IMR-90 (cell line): Measurements from ENCODE around the gene NEGR1. TPM values are rescaled to one million over a fixed set of nuclear protein-coding genes. Genes with fewer than 3 reads are reported as not detected.

Experiments used
- ATAC-seq: fragments of 200-7000 bp; cut with Tn5 transposase; 2 replicates; pipeline ENCODE4 v1.9.1; 2020; ENCODE audit warnings: low read depth, mild to moderate bottlenecking, moderate library complexity
- BruUV-seq: library from RNA; stranded (reverse); fragments of 400-500 nt; replicated peaks from 2 replicates; lab custom pipeline; 2021; lab: Mats Ljungman, UMichigan
- CTCF ChIA-PET: fragments of 300-600 bp; formaldehyde crosslinking; extraction: SDS; loops from one replicate; lab custom pipeline; 2021; ENCODE audit warnings: antibody characterized with exemption; lab: Yijun Ruan, JAX
- POLR2A ChIA-PET: fragments of 300-600 bp; sonication (Branson Sonifier 250); formaldehyde crosslinking; loops from one replicate; lab custom pipeline; 2022; ENCODE audit warnings: antibody characterized with exemption; ENCODE audit not compliant: unreplicated experiment; lab: Charles Lee
- DNase-seq: peaks from one replicate; pipeline ENCODE4 v3.0.0; 2013
- H2AFZ ChIP-seq: replicated peaks from 2 replicates; pipeline ENCODE3; 2013; ENCODE audit warnings: low read length, mild to moderate bottlenecking; ENCODE audit not compliant: poor library complexity
- H2AK5ac ChIP-seq: 2 replicates; pipeline ENCODE4 v1.6.1; 2013; ENCODE audit warnings: low read depth, low read length, inconsistent platforms
- H2AK9ac ChIP-seq: replicated peaks from 2 replicates; pipeline ENCODE3; 2013; ENCODE audit warnings: mild to moderate bottlenecking, low read depth, low read length, moderate library complexity; ENCODE audit not compliant: poor library complexity
- H2BK120ac ChIP-seq: 2 replicates; pipeline ENCODE4 v1.6.1; 2013; ENCODE audit warnings: low read depth, low read length, inconsistent platforms
- H2BK15ac ChIP-seq: 3 replicates; pipeline ENCODE4 v1.6.1; 2013; ENCODE audit warnings: low read depth, low read length, inconsistent platforms
- H2BK20ac ChIP-seq: 2 replicates; pipeline ENCODE4 v1.6.1; 2013; ENCODE audit warnings: low read depth, mild to moderate bottlenecking, inconsistent platforms, low read length, moderate library complexity
- H2BK5ac ChIP-seq: 2 replicates; pipeline ENCODE4 v1.6.1; 2013; ENCODE audit warnings: mild to moderate bottlenecking, low read depth, low read length, inconsistent platforms; ENCODE audit not compliant: poor library complexity, severe bottlenecking
- H3K14ac ChIP-seq: replicated peaks from 2 replicates; pipeline ENCODE4 v1.6.1; 2013; ENCODE audit warnings: low read depth, low read length, inconsistent platforms
- H3K18ac ChIP-seq: 2 replicates; pipeline ENCODE4 v1.6.1; 2013; ENCODE audit warnings: low read depth, low read length, control low read depth
- H3K23ac ChIP-seq: 2 replicates; pipeline ENCODE4 v1.6.1; 2013; ENCODE audit warnings: low read depth, low read length, inconsistent platforms
- H3K27ac ChIP-seq: 2 replicates; pipeline ENCODE4 v1.5.1; 2013; ENCODE audit warnings: mild to moderate bottlenecking, control low read depth, low read length; ENCODE audit not compliant: insufficient read depth
- H3K27me3 ChIP-seq: 2 replicates; pipeline ENCODE4 v1.6.1; 2013; ENCODE audit warnings: low read length; ENCODE audit not compliant: control insufficient read depth, insufficient read depth
- H3K36me3 ChIP-seq: 2 replicates; pipeline ENCODE4 v1.6.1; 2013; ENCODE audit warnings: low read length, mixed read lengths; ENCODE audit not compliant: control insufficient read depth, insufficient read depth
- H3K4ac ChIP-seq: 2 replicates; pipeline ENCODE4 v1.6.1; 2013; ENCODE audit warnings: low read depth, low read length, inconsistent platforms
- H3K4me1 ChIP-seq: 2 replicates; pipeline ENCODE4 v1.6.1; 2013; ENCODE audit warnings: low read length, mixed read lengths; ENCODE audit not compliant: control insufficient read depth, insufficient read depth
- H3K4me2 ChIP-seq: 2 replicates; pipeline ENCODE4 v1.6.1; 2013; ENCODE audit warnings: low read depth, mild to moderate bottlenecking, control low read depth, low read length, moderate library complexity
- H3K4me3 ChIP-seq: 2 replicates; pipeline ENCODE4 v1.5.1; 2013; ENCODE audit warnings: low read depth, mild to moderate bottlenecking, control low read depth, low read length, moderate library complexity; ENCODE audit not compliant: insufficient read depth
- H3K56ac ChIP-seq: 2 replicates; pipeline ENCODE4 v1.6.1; 2013; ENCODE audit warnings: low read length, inconsistent platforms; ENCODE audit not compliant: insufficient read depth; ENCODE audit errors: extremely low read depth
- H3K79me1 ChIP-seq, 2 experiments: 2 replicates each; pipeline ENCODE4 v1.6.1; 2013; ENCODE audit warnings: low read length in 2 of 2, inconsistent platforms in 1 of 2, low read depth in 1 of 2
- H3K9ac ChIP-seq: 2 replicates; pipeline ENCODE4 v1.6.1; 2013; ENCODE audit warnings: low read depth, low read length, control low read depth
- H3K9me1 ChIP-seq: 2 replicates; pipeline ENCODE4 v1.6.1; 2013; ENCODE audit warnings: low read length, inconsistent platforms; ENCODE audit not compliant: insufficient read depth
- H3K9me3 ChIP-seq: 2 replicates; pipeline ENCODE4 v1.6.1; 2013; ENCODE audit warnings: low read length; ENCODE audit not compliant: control insufficient read depth, insufficient read depth
- H4K20me1 ChIP-seq: 2 replicates; pipeline ENCODE4 v1.6.1; 2013; ENCODE audit warnings: low read length, inconsistent platforms; ENCODE audit not compliant: insufficient read depth
- H4K5ac ChIP-seq: 2 replicates; pipeline ENCODE4 v1.6.1; 2013; ENCODE audit warnings: mild to moderate bottlenecking, low read depth, low read length, control low read depth
- H4K8ac ChIP-seq, 2 experiments: 2 replicates each; pipeline ENCODE4 v1.6.1; 2013; ENCODE audit warnings: low read depth in 2 of 2, low read length in 2 of 2, control low read depth in 1 of 2, inconsistent platforms in 1 of 2
- H4K91ac ChIP-seq: 2 replicates; pipeline ENCODE4 v1.6.1; 2013; ENCODE audit warnings: low read depth, low read length, inconsistent platforms; ENCODE audit not compliant: insufficient read depth
- BHLHE40 ChIP-seq: fragments of 150-350 bp; IDR thresholded peaks from 2 replicates; pipeline ENCODE4 v1.6.1; 2016; ENCODE audit warnings: mild to moderate bottlenecking, low read depth, low read length
- CEBPB ChIP-seq: IDR thresholded peaks from 2 replicates; pipeline ENCODE4 v1.6.1; 2012; ENCODE audit warnings: low read depth, low read length, improper control_type of control experiment
- CHD1 ChIP-seq: IDR thresholded peaks from 2 replicates; pipeline ENCODE4 v1.6.1; 2012; ENCODE audit warnings: low read depth, low read length, improper control_type of control experiment
- CTCF ChIP-seq: conservative IDR thresholded peaks from 2 replicates; pipeline ENCODE4 v1.5.1; 2012; ENCODE audit warnings: mild to moderate bottlenecking, low read depth, low read length, improper control_type of control experiment
- ELK1 ChIP-seq: fragments of 150-350 bp; IDR thresholded peaks from 2 replicates; pipeline ENCODE4 v1.6.1; 2016; ENCODE audit warnings: low read depth, mild to moderate bottlenecking, low read length, moderate library complexity, borderline replicate concordance
- FOS ChIP-seq: fragments of 150-350 bp; IDR thresholded peaks from 2 replicates; pipeline ENCODE4 v1.6.1; 2016; ENCODE audit warnings: low read depth, low read length
- MAFK ChIP-seq: IDR thresholded peaks from 2 replicates; pipeline ENCODE4 v1.6.1; 2012; ENCODE audit warnings: low read depth, low read length, improper control_type of control experiment
- MAZ ChIP-seq: IDR thresholded peaks from 2 replicates; pipeline ENCODE4 v1.6.1; 2012; ENCODE audit warnings: low read depth, mild to moderate bottlenecking, low read length, improper control_type of control experiment, moderate library complexity, borderline replicate concordance
- MXI1 ChIP-seq: IDR thresholded peaks from 2 replicates; pipeline ENCODE4 v1.6.1; 2012; ENCODE audit warnings: low read depth, mild to moderate bottlenecking, low read length, moderate library complexity, borderline replicate concordance
- NFE2L2 ChIP-seq: fragments of 150-350 bp; IDR thresholded peaks from 2 replicates; pipeline ENCODE4 v1.6.1; 2016; ENCODE audit warnings: low read depth, mild to moderate bottlenecking, low read length
- POLR2A ChIP-seq: IDR thresholded peaks from 2 replicates; pipeline ENCODE4 v1.6.1; 2012; ENCODE audit warnings: mild to moderate bottlenecking, low read depth, low read length
- RAD21 ChIP-seq: IDR thresholded peaks from 2 replicates; pipeline ENCODE4 v1.6.1; 2012; ENCODE audit warnings: low read length, improper control_type of control experiment
- RCOR1 ChIP-seq: IDR thresholded peaks from 2 replicates; pipeline ENCODE4 v1.6.1; 2012; ENCODE audit warnings: mild to moderate bottlenecking, low read length, improper control_type of control experiment; ENCODE audit not compliant: insufficient replicate concordance
- RFX5 ChIP-seq: IDR thresholded peaks from 2 replicates; pipeline ENCODE4 v1.8.0; 2012; ENCODE audit warnings: low read depth, mild to moderate bottlenecking, low read length, moderate library complexity
- SMC3 ChIP-seq: fragments of 150-350 bp; IDR thresholded peaks from 2 replicates; pipeline ENCODE4 v1.6.1; 2016; ENCODE audit warnings: low read depth, mild to moderate bottlenecking, antibody characterized with exemption, low read length, moderate library complexity
- WGBS, 2 experiments: methylation state at CpG; one replicate each; pipeline versions ENCODE4 v1.1.5 to v1.1.7; 2013; ENCODE audit warnings: missing lambda C conversion rate in 2 of 2; ENCODE audit not compliant: insufficient read length in 1 of 2; ENCODE audit errors: extremely low coverage in 2 of 2; 5-methylcytosine and 5-hydroxymethylcytosine counted together
- dilution Hi-C: fragments of 300-500 bp; cut with HindIII; formaldehyde crosslinking; loops from one replicate; pipeline ENCODE4 v1.14.3; 2018; ENCODE audit warnings: low sequenced_read_pairs; ENCODE audit not compliant: unreplicated experiment
- in situ Hi-C: fragments of 300-500 bp; cut with MboI; formaldehyde crosslinking; loops from 3 replicates; pipeline ENCODE4 v1.14.3; 2019; ENCODE audit warnings: low sequenced_read_pairs, inconsistent platforms, mixed read lengths
- intact Hi-C: fragments of 100-400 bp; cut with micrococcal nuclease; formaldehyde crosslinking; loops from 2 replicates; pipeline ENCODE4 v1.10.0; 2022
- polyA plus RNA-seq, 3 experiments: library from polyadenylated mRNA; depleted of rRNA; stranded (reverse); fragments of >200 nt; gene quantifications; 2 replicates each; pipeline ENCODE4 v1.2.3, GENCODE V29; 2012; ENCODE audit warnings: low replicate concordance in 1 of 3
- total RNA-seq: library from RNA; depleted of rRNA; stranded (reverse); fragments of >200 nt; gene quantifications from 2 replicates; pipeline ENCODE4 v1.2.3, GENCODE V29; 2012
- TF ChIP-seq, protein P1 (sequence below): fragments of 150-350 bp; IDR thresholded peaks from 2 replicates; pipeline ENCODE4 v1.6.1; 2017; ENCODE audit warnings: mild to moderate bottlenecking, antibody characterized with exemption, low read length, low read depth

NEGR1 gene
- total and polyA plus RNA-seq, 2 of the 4 experiments (the other 2 are of a cell fraction) = 5.1 to 9.1 TPM

- no peak overlapping the region for H2BK120ac ChIP-seq
- H3K4me1 ChIP-seq = no peaks in the 10 kb centered on the region
- no TSS peak for BruUV-seq
- no peak overlapping the region for H3K4me3 ChIP-seq
- no peak overlapping the region for H3K27ac ChIP-seq
- no peak overlapping the region for H3K23ac ChIP-seq
- no peak overlapping the region for H2BK15ac ChIP-seq
- H3K4ac ChIP-seq = no peak overlapping the region
- no peak for TF ChIP-seq RAD21
- TF ChIP-seq MAFK = no peak
- no peak for TF ChIP-seq CTCF
- no peak for TF ChIP-seq RCOR1
- TF ChIP-seq FOS = no peak
- no peak for TF ChIP-seq MAZ
- TF ChIP-seq CEBPB = no peak
- TF ChIP-seq POLR2A = no peak
- no peak for TF ChIP-seq BHLHE40
- TF ChIP-seq, protein P1, sequence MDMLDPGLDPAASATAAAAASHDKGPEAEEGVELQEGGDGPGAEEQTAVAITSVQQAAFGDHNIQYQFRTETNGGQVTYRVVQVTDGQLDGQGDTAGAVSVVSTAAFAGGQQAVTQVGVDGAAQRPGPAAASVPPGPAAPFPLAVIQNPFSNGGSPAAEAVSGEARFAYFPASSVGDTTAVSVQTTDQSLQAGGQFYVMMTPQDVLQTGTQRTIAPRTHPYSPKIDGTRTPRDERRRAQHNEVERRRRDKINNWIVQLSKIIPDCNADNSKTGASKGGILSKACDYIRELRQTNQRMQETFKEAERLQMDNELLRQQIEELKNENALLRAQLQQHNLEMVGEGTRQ = no peak
- no peak for TF ChIP-seq SMC3
- TF ChIP-seq RFX5 = no peak
- no peak for TF ChIP-seq MXI1
- TF ChIP-seq CHD1 = no peak
- no peak for TF ChIP-seq ELK1
- TF ChIP-seq NFE2L2 = no peak
- H4K8ac ChIP-seq = no peak overlapping the region; a peak in 1 of 4 replicates
- WGBS, 2 experiments = no CpG with 5 or more reads among the region's 1 CpG
- H3K18ac ChIP-seq = no peak overlapping the region
- H3K9ac ChIP-seq = no peak overlapping the region
- H2BK20ac ChIP-seq = no peak overlapping the region
- ChIA-PET POLR2A (no interaction called here), CTCF (no interaction called here)
- H3K9me3 ChIP-seq = no peaks in the 10 kb centered on the region
- no peak overlapping the region for H4K91ac ChIP-seq
- H4K20me1 ChIP-seq = no peaks in the 10 kb centered on the region
- no peak for DNase-seq
- H4K5ac ChIP-seq = no peak overlapping the region
- no peak overlapping the region for H2BK5ac ChIP-seq
- no peak overlapping the region for H3K56ac ChIP-seq
- no peak overlapping the region for H2AK9ac ChIP-seq
- no peaks in the 10 kb centered on the region for H3K36me3 ChIP-seq
- H3K79me1 ChIP-seq = no peaks in the 10 kb centered on the region
- no peak for ATAC-seq
- H3K9me1 ChIP-seq = no peaks in the 10 kb centered on the region
- H3K27me3 ChIP-seq = no peaks in the 10 kb centered on the region
- intact Hi-C loops = no loop called here
- H3K4me2 ChIP-seq = no peak overlapping the region
- H3K14ac ChIP-seq = no peak overlapping the region
- no peak overlapping the region for H2AK5ac ChIP-seq
- in situ Hi-C loops = no loop called here
- dilution Hi-C loops = no loop called here
- no peak overlapping the region for H2AFZ ChIP-seq
Observed at GRCh38 chr1:72013161-72013560, 269.2 kb downstream of the NEGR1 start.
